Neural progenitor cell (in vitro differentiated cells): ENCODE results near the gene PEX11G. TPM values are rescaled to one million over a fixed set of nuclear protein-coding genes. Genes with fewer than 3 reads are reported as not detected.
A peak's percentile ranks its signal among the peaks of the same experiment; 100 is the strongest.

Experiments used
- DNase-seq: peaks from one replicate; pipeline ENCODE4 v3.0.0-alpha.2; 2016; ENCODE audit warnings: low spot score
- H2AFZ ChIP-seq: fragments of 200-600 bp; sonication (generic); replicated peaks from 2 replicates; pipeline ENCODE4 v1.6.1; 2016; ENCODE audit warnings: antibody characterized with exemption
- H3F3A ChIP-seq: fragments of 200-600 bp; sonication (generic); 2 replicates; pipeline ENCODE4 v1.6.1; 2016; ENCODE audit warnings: antibody characterized with exemption, low read depth
- H3K27ac ChIP-seq: fragments of 200-600 bp; sonication (generic); 2 replicates; pipeline ENCODE4 v1.5.1; 2016; ENCODE audit warnings: mild to moderate bottlenecking
- H3K27me3 ChIP-seq: fragments of 200-600 bp; sonication (generic); 2 replicates; pipeline ENCODE4 v1.6.1; 2016; ENCODE audit warnings: mild to moderate bottlenecking, moderate library complexity
- H3K36me3 ChIP-seq: fragments of 200-600 bp; sonication (generic); 2 replicates; pipeline ENCODE4 v1.5.1; 2016
- H3K4me1 ChIP-seq: fragments of 200-600 bp; sonication (generic); 2 replicates; pipeline ENCODE4 v1.6.1; 2016; ENCODE audit warnings: mixed run types
- H3K4me2 ChIP-seq: fragments of 200-600 bp; sonication (generic); 2 replicates; pipeline ENCODE4 v1.6.1; 2016
- H3K4me3 ChIP-seq: fragments of 200-600 bp; sonication (generic); 2 replicates; pipeline ENCODE4 v1.5.1; 2016
- H3K79me2 ChIP-seq: fragments of 200-600 bp; sonication (generic); 2 replicates; pipeline ENCODE4 v1.6.1; 2016; ENCODE audit warnings: low read depth
- H3K9ac ChIP-seq: fragments of 200-600 bp; sonication (generic); 2 replicates; pipeline ENCODE4 v1.6.1; 2016
- H3K9me3 ChIP-seq: fragments of 200-600 bp; sonication (generic); 2 replicates; pipeline ENCODE4 v1.5.1; 2016; ENCODE audit warnings: low read depth
- H4K20me1 ChIP-seq: fragments of 200-600 bp; sonication (generic); 2 replicates; pipeline ENCODE4 v1.6.1; 2016; ENCODE audit warnings: low read depth
- H3K27ac Mint-ChIP-seq: 3 replicates; pipeline ENCODE4 v1.8.0; 2021; ENCODE audit warnings: mixed read lengths
- H3K27me3 Mint-ChIP-seq: 2 replicates; pipeline ENCODE4 v1.8.0; 2022; ENCODE audit warnings: low read depth, mild to moderate bottlenecking, inconsistent platforms, moderate library complexity, mixed read lengths; ENCODE audit not compliant: insufficient read depth
- H3K36me3 Mint-ChIP-seq: 3 replicates; pipeline ENCODE4 v1.8.0; 2021; ENCODE audit warnings: mixed read lengths
- H3K4me1 Mint-ChIP-seq: 3 replicates; pipeline ENCODE4 v1.8.0; 2021; ENCODE audit warnings: mixed read lengths
- H3K4me3 Mint-ChIP-seq: 3 replicates; pipeline ENCODE4 v1.8.0; 2021; ENCODE audit warnings: mild to moderate bottlenecking, moderate library complexity, mixed read lengths
- H3K9me3 Mint-ChIP-seq: 3 replicates; pipeline ENCODE4 v1.8.0; 2020; ENCODE audit warnings: mixed read lengths
- CTCF ChIP-seq: fragments of 200-600 bp; sonication (generic); IDR thresholded peaks from 2 replicates; pipeline ENCODE4 v1.5.1; 2017; ENCODE audit warnings: antibody characterized with exemption, mild to moderate bottlenecking
- EZH2 ChIP-seq: fragments of 200-600 bp; sonication (generic); IDR thresholded peaks from 2 replicates; pipeline ENCODE4 v1.6.1; 2017; ENCODE audit warnings: antibody characterized with exemption, mild to moderate bottlenecking, moderate library complexity
- EZH2phosphoT487 ChIP-seq: fragments of 200-600 bp; sonication (generic); IDR thresholded peaks from 2 replicates; pipeline ENCODE4 v1.6.1; 2017; ENCODE audit warnings: antibody characterized with exemption
- total RNA-seq: library from RNA; depleted of rRNA; stranded (reverse); fragments of >200 nt; gene quantifications from 2 replicates; pipeline ENCODE4 v1.2.3, GENCODE V29; 2015; ENCODE audit warnings: low replicate concordance

Gene PEX11G
- 1.0 and 5.7 TPM in 2 replicates for total RNA-seq

- TF ChIP-seq EZH2, result no peak
- TF ChIP-seq CTCF, result no peak
- TF ChIP-seq EZH2phosphoT487, result no peak
- peaks cover 15% of the 10 kb centered on the region for H3K4me1 Mint-ChIP-seq
- Histone ChIP-seq H2AFZ (peak within 1 kb of the TSS; percentile 47), H3K79me2 (no peaks in the 10 kb centered on the region), H3K9me3 (no peaks in the 10 kb centered on the region), H3K4me2 (peak within 1 kb of the TSS; percentile 78), H3K4me1 (peaks cover 10% of the 10 kb centered on the region), H3K9ac (no peak within 1 kb of the TSS), H3K36me3 (no peaks in the 10 kb centered on the region), H3K27ac (peak within 1 kb of the TSS; percentile 77), H4K20me1 (no peaks in the 10 kb centered on the region), H3K27me3 (no peaks in the 10 kb centered on the region), H3F3A (peaks cover 12% of the 10 kb centered on the region), H3K4me3 (peak within 1 kb of the TSS; percentile 59)
- peaks cover 13% of the 10 kb centered on the region for H3K27me3 Mint-ChIP-seq
- H3K4me3 Mint-ChIP-seq, result peak within 1 kb of the TSS; percentile 78
- peak; percentile 98 for DNase-seq
- H3K36me3 Mint-ChIP-seq, result no peaks in the 10 kb centered on the region
- no peaks in the 10 kb centered on the region for H3K9me3 Mint-ChIP-seq
- H3K27ac Mint-ChIP-seq, result peak within 1 kb of the TSS; percentile 91
Observed at GRCh38 chr19:7488736-7489353, at the start of gene PEX11G. Gene PEX11G, minus strand, starts transcription at chr19:7489035. Its CDS starts 25 bp downstream, at chr19:7489010.

DNA sequence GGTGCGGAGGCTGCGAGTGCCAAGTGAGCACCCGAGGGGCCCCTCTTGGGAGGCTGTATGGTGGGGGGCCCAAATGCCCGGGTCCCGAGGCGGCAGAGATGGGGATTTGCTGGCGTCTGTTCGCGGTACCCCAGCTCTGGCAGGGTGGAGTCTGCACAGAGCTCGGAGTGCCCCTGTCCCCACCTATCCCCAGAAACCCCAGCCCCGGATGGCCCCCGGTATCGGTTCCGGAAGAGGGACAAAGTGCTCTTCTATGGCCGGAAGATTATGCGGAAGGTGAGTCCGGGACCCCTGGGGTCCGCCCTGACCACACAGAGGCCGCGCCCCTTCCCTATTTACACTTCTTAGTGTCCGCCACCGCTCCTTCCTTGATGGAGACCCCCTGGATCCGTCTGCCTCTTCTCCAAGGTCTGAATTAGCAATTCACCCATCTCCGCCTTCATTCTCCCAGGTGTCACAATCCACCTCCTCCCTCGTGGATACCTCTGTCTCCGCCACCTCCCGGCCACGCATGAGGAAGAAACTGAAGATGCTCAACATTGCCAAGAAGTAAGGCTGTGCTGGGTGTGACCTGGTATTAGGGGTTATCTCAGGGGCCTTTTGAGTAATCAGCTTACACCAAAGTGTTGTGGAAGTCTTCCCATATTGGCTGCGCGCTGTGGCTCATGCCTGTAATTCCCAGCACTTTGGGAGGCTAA is 47.3 kb upstream of the PEX11G start:
- TF ChIP-seq EZH2 (no peak), EZH2phosphoT487 (no peak), CTCF (no peak)
- Histone ChIP-seq H3K79me2 (no peaks in the 10 kb centered on the region), H2AFZ (no peak overlapping the region), H3K4me3 (peak overlapping the region; percentile 95), H3K27me3 (no peaks in the 10 kb centered on the region), H3K36me3 (no peaks in the 10 kb centered on the region), H3K9ac (no peak overlapping the region), H3K4me1 (no peaks in the 10 kb centered on the region), H3F3A (peaks cover 14% of the 10 kb centered on the region), H3K4me2 (peak overlapping the region; percentile 90), H3K27ac (no peak overlapping the region), H4K20me1 (no peaks in the 10 kb centered on the region), H3K9me3 (no peaks in the 10 kb centered on the region)
- Mint-ChIP-seq H3K4me3 (peak overlapping the region; percentile 98), H3K9me3 (no peaks in the 10 kb centered on the region), H3K27ac (no peak overlapping the region), H3K27me3 (peaks cover 5% of the 10 kb centered on the region), H3K4me1 (peaks cover 5% of the 10 kb centered on the region), H3K36me3 (peaks cover 8% of the 10 kb centered on the region)
- no peak for DNase-seq

GRCh38 chr19:7535047-7535997 is 46.5 kb upstream of the PEX11G start, which contains the start of gene PNPLA6:
Gene PNPLA6, plus strand, starts transcription at chr19:7535717. Its CDS starts 72 bp downstream, at chr19:7535789.
- peaks cover 7% of the 10 kb centered on the region for H3K36me3 Mint-ChIP-seq
- TF ChIP-seq EZH2phosphoT487 (no peak), CTCF (no peak), EZH2 (no peak)
- Histone ChIP-seq H4K20me1 (no peaks in the 10 kb centered on the region), H3K27ac (peak within 1 kb of the TSS; percentile 72), H3K4me2 (peak within 1 kb of the TSS; percentile 90), H3K79me2 (no peaks in the 10 kb centered on the region), H3F3A (peaks cover 14% of the 10 kb centered on the region), H3K4me3 (peak within 1 kb of the TSS; percentile 95), H3K9me3 (no peaks in the 10 kb centered on the region), H2AFZ (peak within 1 kb of the TSS; percentile 95), H3K36me3 (no peaks in the 10 kb centered on the region), H3K4me1 (no peaks in the 10 kb centered on the region), H3K9ac (peak within 1 kb of the TSS; percentile 56), H3K27me3 (no peaks in the 10 kb centered on the region)
- DNase-seq, result peak; percentile 98
- peak within 1 kb of the TSS; percentile 87 for H3K27ac Mint-ChIP-seq
- H3K9me3 Mint-ChIP-seq, result no peaks in the 10 kb centered on the region
- H3K4me3 Mint-ChIP-seq, result peak within 1 kb of the TSS; percentile 98
- peaks cover 5% of the 10 kb centered on the region for H3K27me3 Mint-ChIP-seq
- H3K4me1 Mint-ChIP-seq, result peaks cover 5% of the 10 kb centered on the region
